MM.1S (cell line): ENCODE data around the gene SLC26A6.

Experiments
- EZH2 ChIP-seq: fragments of 300-600 bp; sonication (generic); optimal IDR thresholded peaks from 2 replicates; pipeline ENCODE3; 2017; ENCODE audit warnings: low read depth, mild to moderate bottlenecking, antibody characterized with exemption, low read length, mixed read lengths
- EZH2phosphoT487 ChIP-seq: fragments of 300-600 bp; sonication (generic); IDR thresholded peaks from 2 replicates; pipeline ENCODE4 v1.6.1; 2018; ENCODE audit warnings: antibody characterized with exemption, low read length
- TF ChIP-seq, protein P1 (sequence below): fragments of 300-600 bp; sonication (generic); IDR thresholded peaks from 2 replicates; pipeline ENCODE4 v1.5.1; 2016; ENCODE audit warnings: antibody characterized with exemption, low read length, mixed read lengths

DNA sequence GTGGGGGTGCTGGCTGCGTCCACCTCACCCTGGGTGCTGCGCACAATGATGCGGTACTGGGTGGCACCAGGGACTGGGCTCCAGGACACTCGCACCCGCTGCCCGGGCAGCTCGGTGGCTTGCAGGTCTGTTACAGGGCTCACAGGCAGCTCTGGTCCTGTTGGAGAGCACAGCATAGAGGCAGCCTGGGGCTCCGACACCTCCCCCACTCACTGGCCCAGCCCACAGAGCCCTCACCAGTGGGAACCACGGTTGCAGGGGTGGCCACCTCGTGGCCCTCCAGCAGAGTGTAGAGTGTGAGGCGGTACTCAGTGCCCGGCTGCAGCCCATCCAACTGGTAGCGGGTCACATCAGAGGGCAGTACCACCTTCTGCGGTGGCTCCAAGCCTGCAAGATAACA is 43.8 kb downstream of the SLC26A6 start:
- TF ChIP-seq, protein P1, sequence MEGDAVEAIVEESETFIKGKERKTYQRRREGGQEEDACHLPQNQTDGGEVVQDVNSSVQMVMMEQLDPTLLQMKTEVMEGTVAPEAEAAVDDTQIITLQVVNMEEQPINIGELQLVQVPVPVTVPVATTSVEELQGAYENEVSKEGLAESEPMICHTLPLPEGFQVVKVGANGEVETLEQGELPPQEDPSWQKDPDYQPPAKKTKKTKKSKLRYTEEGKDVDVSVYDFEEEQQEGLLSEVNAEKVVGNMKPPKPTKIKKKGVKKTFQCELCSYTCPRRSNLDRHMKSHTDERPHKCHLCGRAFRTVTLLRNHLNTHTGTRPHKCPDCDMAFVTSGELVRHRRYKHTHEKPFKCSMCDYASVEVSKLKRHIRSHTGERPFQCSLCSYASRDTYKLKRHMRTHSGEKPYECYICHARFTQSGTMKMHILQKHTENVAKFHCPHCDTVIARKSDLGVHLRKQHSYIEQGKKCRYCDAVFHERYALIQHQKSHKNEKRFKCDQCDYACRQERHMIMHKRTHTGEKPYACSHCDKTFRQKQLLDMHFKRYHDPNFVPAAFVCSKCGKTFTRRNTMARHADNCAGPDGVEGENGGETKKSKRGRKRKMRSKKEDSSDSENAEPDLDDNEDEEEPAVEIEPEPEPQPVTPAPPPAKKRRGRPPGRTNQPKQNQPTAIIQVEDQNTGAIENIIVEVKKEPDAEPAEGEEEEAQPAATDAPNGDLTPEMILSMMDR, result no peak
- no peak for TF ChIP-seq EZH2
- no peak for TF ChIP-seq EZH2phosphoT487
